ENCODE data around the gene CTAG2.
"Not testable (repeated sequence)": the region's sequence is repeated elsewhere in the genome, so short reads cannot be mapped to it uniquely, and the experiment has no call there.

CTAG2 gene

GRCh38 chrX:154653413-154653812 lies at the start of gene CTAG2:
Gene CTAG2 (minus strand): TSS chrX:154653579. CDS start chrX:154653515, 64 bp downstream.
- not testable (repeated sequence) for DNase-seq (ENCODE audit: low spot score)

- DNase-seq (ENCODE audit: low spot score), result no peak
Observed at GRCh38 chrX:154698630-154699248, 45.4 kb upstream of the CTAG2 start.

GRCh38 chrX:154696676-154697045 lies 43.3 kb upstream of the CTAG2 start:
- no peak for DNase-seq (ENCODE audit: low spot score)

- no peak for DNase-seq (ENCODE audit: low spot score)
Observed at GRCh38 chrX:154695911-154696675, 42.7 kb upstream of the CTAG2 start.

DNA sequence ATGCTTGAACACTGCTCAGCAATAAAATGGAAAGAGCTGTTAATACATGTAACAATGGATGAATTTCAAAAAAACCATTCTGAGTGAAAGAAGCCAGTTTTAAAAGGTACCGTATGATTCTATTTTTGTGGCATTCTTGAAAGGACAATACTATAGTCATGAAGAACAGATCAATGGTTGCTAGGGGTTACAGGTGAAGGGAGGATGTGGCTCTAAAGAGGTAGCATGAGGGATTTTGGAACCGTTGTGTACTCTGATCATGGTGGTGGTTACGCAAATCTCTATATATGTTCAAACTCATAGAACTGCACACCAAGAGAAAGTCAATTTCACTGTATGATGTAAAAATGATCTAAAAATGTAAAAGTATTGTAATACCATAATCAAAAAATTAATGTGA lies 40.0 kb upstream of the CTAG2 start:
- DNase-seq (ENCODE audit: low spot score), result no peak

DNA sequence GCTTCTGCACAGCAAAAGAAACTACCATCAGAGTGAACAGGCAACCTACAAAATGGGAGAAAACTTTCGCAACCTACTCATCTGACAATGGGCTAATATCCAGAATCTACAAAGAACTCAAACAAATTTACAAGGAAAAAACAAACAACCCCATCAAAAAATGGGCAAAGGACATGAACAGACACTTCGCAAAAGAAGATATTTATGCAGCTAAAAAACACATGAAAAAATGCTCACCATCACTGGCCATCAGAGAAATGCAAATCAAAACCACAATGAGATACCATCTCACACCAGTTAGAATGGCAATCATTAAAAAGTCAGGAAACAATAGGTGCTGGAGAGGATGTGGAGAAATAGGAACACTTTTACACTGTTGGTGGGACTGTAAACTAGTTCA lies 37.1 kb upstream of the CTAG2 start:
- not testable (repeated sequence) for DNase-seq (ENCODE audit: low spot score)

DNA sequence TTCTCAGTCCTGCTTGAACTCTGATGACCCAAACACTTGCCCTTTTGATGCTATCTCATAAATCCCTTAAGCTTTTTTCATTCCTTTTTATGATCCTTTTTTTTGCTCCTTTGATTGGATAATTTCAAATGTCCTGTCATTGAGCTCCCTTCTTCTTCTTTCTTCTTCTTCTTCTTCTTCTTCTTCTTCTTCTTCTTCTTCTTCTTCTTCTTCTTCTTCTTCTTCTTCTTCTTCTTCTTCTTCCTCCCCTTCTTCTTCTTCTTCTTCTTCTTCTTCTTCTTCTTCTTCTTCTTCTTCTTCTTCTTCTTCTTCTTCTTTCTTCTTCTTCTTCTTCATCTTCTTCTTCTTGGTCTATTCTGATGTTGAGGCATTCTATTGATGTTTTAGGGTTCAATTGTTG lies 18.7 kb upstream of the CTAG2 start:
- not testable (repeated sequence) for DNase-seq (ENCODE audit: low spot score)

GRCh38 chrX:154670848-154671247 lies 17.5 kb upstream of the CTAG2 start:
- not testable (repeated sequence) for DNase-seq (ENCODE audit: low spot score)

GRCh38 chrX:154661899-154662298 lies 8.5 kb upstream of the CTAG2 start:
- DNase-seq (ENCODE audit: low spot score), result no peak

DNA sequence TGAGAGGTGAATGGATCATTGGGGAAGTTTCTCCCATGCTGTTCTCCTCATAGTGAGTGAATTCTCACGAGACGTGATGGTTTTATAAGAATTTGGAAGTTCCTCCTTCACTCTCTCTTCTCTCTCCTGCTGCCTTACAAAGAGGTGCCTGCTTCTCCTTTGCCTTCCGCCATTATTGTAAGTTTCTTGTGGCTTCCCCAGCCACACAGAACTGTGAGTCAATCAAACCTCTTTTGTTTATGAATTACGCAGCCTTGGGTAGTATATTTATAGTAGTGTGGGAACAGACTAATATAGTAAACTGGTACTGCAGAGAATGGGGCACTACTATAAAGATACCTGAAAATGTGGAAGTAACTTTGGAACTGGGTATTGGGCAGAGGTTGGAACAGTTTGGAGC lies 7.8 kb upstream of the CTAG2 start:
- no peak for DNase-seq (ENCODE audit: low spot score)

- DNase-seq (ENCODE audit: low spot score), result no peak
Observed at GRCh38 chrX:154660541-154660940, 7.2 kb upstream of the CTAG2 start.

GRCh38 chrX:154658957-154659356 lies 5.6 kb upstream of the CTAG2 start:
- DNase-seq (ENCODE audit: low spot score), result no peak

- DNase-seq (ENCODE audit: low spot score), result no peak
Observed at GRCh38 chrX:154658187-154658586, 4.8 kb upstream of the CTAG2 start.

GRCh38 chrX:154657226-154657805 lies 3.9 kb upstream of the CTAG2 start:
- DNase-seq (ENCODE audit: low spot score), result no peak

DNA sequence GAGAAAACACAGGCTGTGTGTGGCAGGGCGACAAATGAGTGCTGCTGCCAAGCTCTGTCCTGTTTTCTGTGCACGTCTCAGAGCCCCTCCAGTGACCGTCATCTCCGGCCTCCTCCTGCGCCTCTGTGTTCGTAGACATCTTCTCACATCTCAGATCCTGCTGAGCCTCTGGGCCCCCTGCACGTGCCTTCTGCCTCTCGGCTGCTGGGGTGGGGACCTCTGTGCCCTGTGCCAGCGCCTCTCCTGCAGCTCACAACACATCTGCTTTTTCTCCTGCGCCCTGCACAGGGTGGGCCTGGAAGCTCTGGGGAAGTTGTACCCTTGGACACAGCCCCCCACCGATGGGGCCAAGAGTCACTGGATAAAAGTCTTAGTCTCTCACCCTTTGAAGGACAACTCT lies 2.4 kb upstream of the CTAG2 start:
- DNase-seq (ENCODE audit: low spot score), result no peak

- DNase-seq (ENCODE audit: low spot score), result no peak
Observed at GRCh38 chrX:154655346-154655745, 2.0 kb upstream of the CTAG2 start.

DNA sequence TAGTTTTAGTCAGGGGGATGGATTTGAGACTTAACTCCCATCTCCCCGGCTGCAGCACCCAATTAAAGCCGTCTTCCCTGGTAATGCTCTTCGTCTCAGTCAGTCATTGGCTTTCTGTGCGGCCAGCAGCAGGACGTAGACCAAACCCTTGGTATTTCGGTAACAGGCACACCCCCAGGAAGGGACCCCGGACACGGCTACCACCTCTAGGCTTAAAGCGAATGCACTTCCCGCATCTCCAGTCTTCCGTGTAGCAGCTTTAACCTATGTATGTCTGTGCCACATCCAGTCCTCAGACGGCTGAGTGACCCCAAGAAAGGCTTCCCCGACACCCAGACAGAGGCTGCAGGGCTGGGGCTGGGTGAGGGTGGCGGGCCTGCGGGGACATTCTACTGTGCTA lies 1.5 kb upstream of the CTAG2 start:
- DNase-seq (ENCODE audit: low spot score), result no peak

GRCh38 chrX:154654372-154654771 lies 993 bp upstream of the CTAG2 start:
- DNase-seq (ENCODE audit: low spot score), result no peak

- no peak for DNase-seq (ENCODE audit: low spot score)
Observed at GRCh38 chrX:154653048-154653401, 354 bp downstream of the CTAG2 start.

DNA sequence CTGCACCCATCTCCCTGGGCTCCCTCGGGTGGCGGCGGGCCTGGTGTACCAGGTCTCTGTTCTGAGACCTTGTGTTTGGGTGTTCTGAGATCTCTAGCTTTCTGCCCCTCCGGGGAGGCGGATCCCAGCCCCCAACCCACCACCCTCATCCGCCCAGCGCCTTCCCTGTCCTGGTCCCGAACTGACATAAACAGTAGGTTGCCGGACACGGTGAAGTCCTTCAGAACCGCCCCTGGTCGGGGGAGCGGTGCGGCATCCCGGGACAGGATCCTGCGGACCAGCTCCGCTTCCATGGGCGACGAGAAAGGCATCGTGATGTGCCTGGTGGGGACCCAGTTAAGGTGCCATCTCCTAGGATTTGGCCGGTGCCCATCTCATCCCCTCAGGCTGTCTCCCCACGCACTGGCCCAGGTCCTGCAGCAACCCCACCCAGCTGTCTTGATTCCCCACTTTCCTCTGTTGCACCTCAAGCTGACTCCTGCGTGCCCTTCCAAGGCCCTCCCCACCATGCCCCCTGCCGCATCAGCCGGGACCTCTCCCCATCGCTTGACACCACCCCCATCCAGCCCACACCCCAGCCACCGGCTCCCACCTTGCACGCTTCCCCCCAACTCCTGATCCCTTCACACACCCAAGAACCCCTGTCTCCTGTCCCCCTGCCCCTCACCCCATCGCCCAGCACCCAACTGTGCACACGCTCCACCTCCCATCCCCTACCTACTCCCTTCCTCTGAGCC lies 900 bp downstream of the CTAG2 start:
- no peak for DNase-seq (ENCODE audit: low spot score)

DNA sequence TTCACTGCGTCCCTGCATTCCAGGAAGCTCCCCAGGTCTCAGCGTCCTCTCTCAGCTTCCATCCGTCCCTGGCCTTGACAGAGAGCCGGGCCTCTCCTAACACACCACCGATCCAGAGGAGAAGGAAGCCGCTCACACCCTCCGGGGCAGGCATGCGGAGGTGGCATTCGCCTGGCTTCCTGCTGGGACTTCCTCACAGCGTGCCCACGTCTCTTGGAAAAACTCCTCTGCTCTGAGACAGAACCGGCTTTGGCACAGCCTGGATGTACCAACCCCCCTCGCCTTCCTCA lies 3.2 kb downstream of the CTAG2 start:
- DNase-seq (ENCODE audit: low spot score), result no peak

GRCh38 chrX:154649503-154650220 lies 3.7 kb downstream of the CTAG2 start:
- no peak for DNase-seq (ENCODE audit: low spot score)

All from CD4-positive, alpha-beta T cell treated with Interleukin-15 for 4 hours (primary cell).